Mesenchymal stem cell (in vitro differentiated cells and primary cell): Measurements from ENCODE around the gene PAX9.

Source experiments
- DNase-seq: peaks from one replicate; pipeline ENCODE4 v3.0.0-alpha.2; 2013
- H2AFZ ChIP-seq: one replicate; pipeline ENCODE4 v1.6.1; 2013; ENCODE audit warnings: low read depth, mild to moderate bottlenecking, control low read depth, inconsistent platforms, low read length, moderate library complexity
- H2AK5ac ChIP-seq: 2 replicates; pipeline ENCODE4 v1.6.1; 2013; ENCODE audit warnings: low read length, moderate library complexity, mild to moderate bottlenecking, inconsistent platforms; ENCODE audit not compliant: severe bottlenecking
- H2BK120ac ChIP-seq: one replicate; pipeline ENCODE4 v1.6.1; 2013; ENCODE audit warnings: low read depth, mild to moderate bottlenecking, inconsistent platforms, low read length, moderate library complexity
- H2BK12ac ChIP-seq, 2 experiments: one replicate each; pipeline ENCODE4 v1.6.1; 2013; ENCODE audit warnings: inconsistent platforms in 2 of 2, low read length in 2 of 2, mild to moderate bottlenecking in 2 of 2, moderate library complexity in 2 of 2, control low read depth in 1 of 2
- H2BK15ac ChIP-seq: one replicate; pipeline ENCODE4 v1.6.1; 2013; ENCODE audit warnings: mild to moderate bottlenecking, low read depth, inconsistent platforms; ENCODE audit not compliant: poor library complexity, severe bottlenecking
- H2BK5ac ChIP-seq: 2 replicates; pipeline ENCODE4 v1.6.1; 2013; ENCODE audit warnings: low read depth, mild to moderate bottlenecking, low read length, control low read depth, inconsistent platforms; ENCODE audit not compliant: poor library complexity, severe bottlenecking
- H3K14ac ChIP-seq, 2 experiments: one replicate each; pipeline ENCODE4 v1.6.1; 2013; ENCODE audit warnings: inconsistent platforms in 2 of 2, low read length in 2 of 2, control low read depth in 1 of 2, mild to moderate bottlenecking in 1 of 2, moderate library complexity in 1 of 2
- H3K18ac ChIP-seq, 2 experiments: one replicate each; pipeline ENCODE4 v1.6.1; 2013; ENCODE audit warnings: inconsistent platforms in 2 of 2, low read length in 2 of 2, control low read depth in 1 of 2, low read depth in 1 of 2, mild to moderate bottlenecking in 1 of 2
- H3K23ac ChIP-seq, 2 experiments: one replicate each; pipeline ENCODE4 v1.6.1; 2013; ENCODE audit warnings: inconsistent platforms in 2 of 2, low read length in 2 of 2, mild to moderate bottlenecking in 2 of 2, moderate library complexity in 2 of 2, control low read depth in 1 of 2
- H3K27ac ChIP-seq: 2 replicates; pipeline ENCODE4 v1.5.1; 2013; ENCODE audit warnings: mild to moderate bottlenecking, moderate library complexity, low read length, control low read depth, inconsistent platforms; ENCODE audit not compliant: poor library complexity, severe bottlenecking
- H3K27me3 ChIP-seq, 2 experiments: 2 replicates each; pipeline versions ENCODE4 v1.6.1 to v1.7.0; 2013; ENCODE audit warnings: low read length in 2 of 2, mild to moderate bottlenecking in 2 of 2, moderate library complexity in 2 of 2, control low read depth in 1 of 2, inconsistent platforms in 1 of 2; ENCODE audit not compliant: control insufficient read depth in 1 of 2, insufficient read depth in 1 of 2
- H3K36me3 ChIP-seq, 2 experiments: 2 replicates each; pipeline versions ENCODE4 v1.6.1 to v1.7.0; 2013; ENCODE audit warnings: low read length in 2 of 2, control low read depth in 1 of 2, inconsistent platforms in 1 of 2, low read depth in 1 of 2, mild to moderate bottlenecking in 1 of 2; ENCODE audit not compliant: insufficient read depth in 2 of 2, control insufficient read depth in 1 of 2
- H3K4ac ChIP-seq, 2 experiments: one replicate each; pipeline ENCODE4 v1.6.1; 2013; ENCODE audit warnings: inconsistent platforms in 2 of 2, low read length in 2 of 2, mild to moderate bottlenecking in 2 of 2, moderate library complexity in 2 of 2, control low read depth in 1 of 2, low read depth in 1 of 2
- H3K4me1 ChIP-seq: 2 replicates; pipeline ENCODE4 v1.6.1; 2013; ENCODE audit warnings: low read depth, low read length, control low read depth; ENCODE audit not compliant: control insufficient read depth, insufficient read depth
- H3K4me2 ChIP-seq: 2 replicates; pipeline ENCODE4 v1.6.1; 2013; ENCODE audit warnings: low read length, mild to moderate bottlenecking, inconsistent platforms; ENCODE audit not compliant: poor library complexity, severe bottlenecking
- H3K4me3 ChIP-seq, 2 experiments: 2 replicates each; pipeline versions ENCODE4 v1.5.1 to v1.7.0; 2013; ENCODE audit warnings: low read length in 2 of 2, mild to moderate bottlenecking in 2 of 2, control low read depth in 1 of 2, low read depth in 1 of 2; ENCODE audit not compliant: insufficient read depth in 1 of 2
- H3K79me1 ChIP-seq: replicated peaks from 2 replicates; pipeline ENCODE4 v1.6.1; 2013; ENCODE audit warnings: mild to moderate bottlenecking, control low read depth, low read length, inconsistent platforms; ENCODE audit not compliant: poor library complexity, severe bottlenecking
- H3K9ac ChIP-seq: 2 replicates; pipeline ENCODE4 v1.7.0; 2013; ENCODE audit warnings: mild to moderate bottlenecking, low read length, moderate library complexity
- H3K9me3 ChIP-seq: 2 replicates; pipeline ENCODE4 v1.7.0; 2013; ENCODE audit warnings: mild to moderate bottlenecking, low read length; ENCODE audit not compliant: control insufficient read depth
- H4K8ac ChIP-seq: one replicate; pipeline ENCODE4 v1.6.1; 2013; ENCODE audit warnings: inconsistent platforms, mild to moderate bottlenecking, low read length, moderate library complexity
- H4K91ac ChIP-seq: one replicate; pipeline ENCODE4 v1.6.1; 2013; ENCODE audit warnings: mild to moderate bottlenecking, low read length, inconsistent platforms
- WGBS: methylation state at CpG from one replicate; pipeline ENCODE4 v1.1.7; 2013; ENCODE audit warnings: mixed read lengths; 5-methylcytosine and 5-hydroxymethylcytosine counted together

PAX9 gene

DNA sequence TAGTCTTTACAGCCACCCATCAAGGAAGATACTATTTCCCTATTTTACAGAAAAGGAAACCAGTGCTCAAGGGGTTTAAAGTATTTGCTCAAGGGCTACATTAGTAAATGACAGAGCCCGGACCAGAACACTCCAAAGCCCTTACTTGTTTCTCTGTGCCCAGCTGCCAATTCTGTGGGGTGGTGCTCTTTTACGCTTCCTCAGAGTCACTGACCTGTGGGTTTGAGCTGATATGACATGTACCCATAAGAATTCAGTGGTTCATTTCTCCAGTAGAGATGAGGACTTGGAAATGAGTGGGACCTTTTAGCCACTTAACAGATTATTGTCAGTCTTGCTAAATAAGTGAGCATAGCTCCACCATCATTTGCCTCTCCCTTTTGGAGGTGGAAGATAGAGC, 41.8 kb upstream of the PAX9 start:
- H2BK120ac ChIP-seq: no peak overlapping the region
- no peaks in the 10 kb centered on the region for H3K9me3 ChIP-seq
- H4K8ac ChIP-seq: no peak overlapping the region
- H3K27ac ChIP-seq: no peak overlapping the region
- no peaks in the 10 kb centered on the region for H3K4me1 ChIP-seq
- no peaks in the 10 kb centered on the region for H3K79me1 ChIP-seq
- no peaks in the 10 kb centered on the region for H3K36me3 ChIP-seq
- H3K4me3 ChIP-seq: no peak overlapping the region
- H4K91ac ChIP-seq: no peak overlapping the region
- H3K27me3 ChIP-seq: peaks cover 4 to 21% of the 10 kb centered on the region in 2 experiments
- H3K18ac ChIP-seq: no peak overlapping the region
- no peak overlapping the region for H3K9ac ChIP-seq
- no peak overlapping the region for H2BK15ac ChIP-seq
- no peak overlapping the region for H3K4me2 ChIP-seq
- no peak overlapping the region for H3K23ac ChIP-seq
- no peak overlapping the region for H3K4ac ChIP-seq
- DNase-seq: no peak
- H2BK5ac ChIP-seq: no peak overlapping the region
- WGBS: 78% methylated on average over 2 of the region's 2 CpGs
- no peak overlapping the region for H2BK12ac ChIP-seq
- no peak overlapping the region for H2AK5ac ChIP-seq
- H2AFZ ChIP-seq: no peak overlapping the region
- H3K14ac ChIP-seq: no peak overlapping the region

DNA sequence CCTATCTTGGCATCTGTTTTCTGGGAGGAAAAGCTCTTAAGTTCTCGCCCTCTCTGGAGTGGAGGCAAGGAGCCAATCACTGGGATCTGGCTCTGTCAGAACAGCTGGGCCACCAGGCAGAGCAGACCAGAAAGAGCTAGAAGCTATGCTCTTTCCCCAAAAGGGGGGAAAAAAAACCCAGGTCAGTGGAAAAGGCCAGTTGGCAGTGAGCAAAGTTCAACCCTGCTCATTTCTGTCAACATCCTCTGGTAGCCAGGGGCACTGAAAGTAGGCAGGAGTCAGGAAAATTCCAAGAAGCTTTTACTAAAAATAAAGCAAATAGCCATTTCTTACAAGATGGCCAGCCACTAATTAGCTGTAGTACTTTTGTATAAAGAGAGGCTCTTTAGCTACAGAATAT, 36.6 kb upstream of the PAX9 start:
- WGBS: 81% methylated on average over 1 of the region's 1 CpG
- Histone ChIP-seq H2AK5ac (no peak overlapping the region), H3K36me3 (no peaks in the 10 kb centered on the region)

DNA sequence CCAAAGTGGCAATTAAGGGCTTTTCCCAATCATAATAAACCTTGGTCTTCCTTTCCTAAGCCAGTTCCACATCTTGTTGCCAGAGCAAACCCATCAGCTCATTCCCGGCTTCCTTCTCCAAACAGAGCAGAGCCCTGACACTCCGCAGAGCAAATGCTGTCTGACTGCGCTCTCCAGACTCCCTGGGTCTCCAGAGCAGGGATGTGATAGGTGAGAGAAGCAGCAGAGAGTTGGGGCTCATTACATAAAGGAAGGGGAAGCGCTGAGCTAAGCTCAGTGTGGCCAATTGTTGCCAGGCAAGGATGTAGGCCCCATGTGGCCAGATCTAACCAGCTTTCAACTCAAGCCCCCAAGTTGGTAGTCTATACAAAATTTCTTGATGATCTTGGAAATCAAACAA, 36.2 kb upstream of the PAX9 start:
- Histone ChIP-seq H3K9ac (no peak overlapping the region), H3K14ac (no peak overlapping the region), H3K36me3 (no peaks in the 10 kb centered on the region), H3K4me3 (no peak overlapping the region), H3K4me2 (no peak overlapping the region), H3K23ac (no peak overlapping the region), H2AFZ (no peak overlapping the region), H2BK120ac (no peak overlapping the region), H4K8ac (no peak overlapping the region), H3K18ac (no peak overlapping the region), H4K91ac (no peak overlapping the region), H2BK5ac (no peak overlapping the region), H3K4me1 (no peaks in the 10 kb centered on the region), H3K27me3 (peaks cover 24 to 28% of the 10 kb centered on the region in 2 experiments), H2BK12ac (no peak overlapping the region), H3K79me1 (no peaks in the 10 kb centered on the region), H3K4ac (no peak overlapping the region), H3K9me3 (no peaks in the 10 kb centered on the region), H2AK5ac (no peak overlapping the region), H3K27ac (no peak overlapping the region), H2BK15ac (no peak overlapping the region)
- no peak for DNase-seq
- WGBS: 86% methylated on average over 3 of the region's 4 CpGs

More for the DNA sequence above, 36.6 kb upstream of the PAX9 start:
- Histone ChIP-seq H2AFZ (no peak overlapping the region), H2BK15ac (no peak overlapping the region), H2BK120ac (no peak overlapping the region), H3K18ac (no peak overlapping the region), H4K8ac (no peak overlapping the region), H3K9me3 (no peaks in the 10 kb centered on the region), H3K4me1 (no peaks in the 10 kb centered on the region), H3K4me3 (no peak overlapping the region), H3K4ac (no peak overlapping the region), H2BK5ac (no peak overlapping the region), H3K27ac (no peak overlapping the region), H3K23ac (no peak overlapping the region), H3K9ac (no peak overlapping the region), H3K27me3 (peaks cover 24 to 27% of the 10 kb centered on the region in 2 experiments), H2BK12ac (no peak overlapping the region), H4K91ac (no peak overlapping the region), H3K79me1 (no peaks in the 10 kb centered on the region), H3K14ac (no peak overlapping the region), H3K4me2 (no peak overlapping the region)
- DNase-seq: no peak

DNA sequence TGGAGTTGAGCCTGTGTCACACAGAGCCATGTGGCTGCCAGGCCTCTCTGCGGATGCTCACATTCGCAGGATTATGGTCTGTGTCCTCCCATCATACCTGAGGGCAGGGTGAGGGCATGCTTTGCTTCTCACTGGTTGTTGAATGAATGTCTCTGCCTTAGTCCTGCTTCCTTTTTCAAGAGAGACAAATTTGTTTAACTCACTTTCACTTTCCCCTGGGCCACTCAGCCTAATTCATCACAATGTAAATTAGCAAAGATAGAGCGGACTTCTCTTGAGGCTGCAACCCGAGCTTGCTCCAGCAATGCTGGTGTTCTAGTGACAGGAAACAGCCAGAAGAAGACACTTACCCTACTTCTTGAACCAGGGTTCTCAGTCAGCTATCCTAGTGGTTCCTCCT, 35.5 kb upstream of the PAX9 start:
- Histone ChIP-seq H3K4ac (no peak overlapping the region), H3K27me3 (peaks cover 24 to 31% of the 10 kb centered on the region in 2 experiments), H3K4me2 (no peak overlapping the region), H3K79me1 (no peaks in the 10 kb centered on the region), H3K4me3 (no peak overlapping the region), H3K27ac (no peak overlapping the region), H3K4me1 (no peaks in the 10 kb centered on the region), H3K14ac (no peak overlapping the region), H2BK120ac (no peak overlapping the region), H3K9ac (no peak overlapping the region), H4K91ac (no peak overlapping the region), H2BK15ac (no peak overlapping the region), H2BK5ac (no peak overlapping the region), H2AFZ (no peak overlapping the region), H2BK12ac (no peak overlapping the region), H3K18ac (no peak overlapping the region), H4K8ac (no peak overlapping the region), H3K23ac (no peak overlapping the region), H3K9me3 (no peaks in the 10 kb centered on the region), H3K36me3 (no peaks in the 10 kb centered on the region), H2AK5ac (no peak overlapping the region)
- DNase-seq: no peak
- WGBS: 65% methylated on average over 4 of the region's 4 CpGs
